ENCODE measurements around the gene OOSP2.
"Not testable (repeated sequence)": the region's sequence is repeated elsewhere in the genome, so short reads cannot be mapped to it uniquely, and the experiment has no call there.

OOSP2 gene, protein sequence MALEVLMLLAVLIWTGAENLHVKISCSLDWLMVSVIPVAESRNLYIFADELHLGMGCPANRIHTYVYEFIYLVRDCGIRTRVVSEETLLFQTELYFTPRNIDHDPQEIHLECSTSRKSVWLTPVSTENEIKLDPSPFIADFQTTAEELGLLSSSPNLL
- total RNA-seq = 0 to 1.4 (median 0) reads per million in 17 experiments

DNA sequence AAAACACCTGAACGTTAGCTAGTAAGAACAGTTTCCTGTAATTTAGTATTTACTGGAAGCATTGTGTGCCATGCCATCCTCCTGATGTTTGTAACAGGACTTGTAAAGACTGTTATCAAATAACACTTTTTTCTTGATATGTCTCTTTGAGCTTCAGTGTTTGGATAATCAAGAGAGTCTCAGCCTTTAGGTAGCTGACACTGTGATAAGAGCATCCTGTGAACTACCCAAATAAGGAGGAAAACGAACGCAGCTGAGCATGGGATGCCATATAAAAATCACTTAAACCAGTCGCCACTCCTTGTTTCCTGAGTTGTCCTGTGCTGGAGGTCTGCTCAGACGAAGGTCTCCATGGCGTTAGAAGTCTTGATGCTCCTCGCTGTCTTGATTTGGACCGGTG is at the start of gene OOSP2:
OOSP2 (plus strand) TSS at position 301 of the 400 bp plus-strand sequence; CDS start at position 352, 51 bp downstream.
- DNase-seq = no peak

DNA sequence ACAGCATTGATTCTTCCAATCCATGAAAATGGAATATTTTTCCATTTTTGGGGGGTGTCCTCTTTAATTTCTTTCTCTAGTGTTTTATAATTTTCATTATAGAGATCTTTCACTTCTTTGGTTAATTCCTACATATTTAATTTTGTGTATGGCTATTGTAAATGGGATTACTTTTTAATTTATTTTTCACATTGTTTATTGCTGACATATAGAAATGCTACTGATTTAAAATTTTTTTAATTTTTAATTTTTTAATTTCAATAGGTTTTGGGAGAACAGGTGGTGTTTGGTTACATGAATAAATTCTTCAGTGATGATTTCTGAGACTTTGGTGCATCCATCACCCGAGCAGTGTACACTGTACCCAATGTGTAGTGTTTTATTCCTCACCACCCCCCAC is 49.8 kb upstream of the OOSP2 start:
- DNase-seq = no peak

DNA sequence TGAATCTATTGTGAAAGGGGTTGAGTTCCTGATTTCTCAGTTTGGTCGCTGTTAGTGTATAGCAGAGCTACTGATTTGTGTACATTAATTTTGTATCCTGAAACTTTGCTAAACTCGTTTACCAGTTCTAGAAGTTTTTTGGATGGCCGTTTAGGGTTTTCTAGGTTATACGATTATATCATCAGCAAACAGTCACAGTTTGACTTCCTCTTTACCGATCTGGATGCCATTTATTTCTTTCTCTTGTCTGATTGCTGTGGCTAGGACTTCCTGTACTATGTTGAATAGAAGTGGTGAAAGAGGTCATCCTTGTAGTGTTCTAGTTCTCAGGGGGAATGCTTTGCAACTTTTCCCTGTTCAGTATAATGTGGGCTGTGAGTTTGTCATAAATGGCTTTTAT is 47.8 kb upstream of the OOSP2 start:
- no peak for DNase-seq

DNA sequence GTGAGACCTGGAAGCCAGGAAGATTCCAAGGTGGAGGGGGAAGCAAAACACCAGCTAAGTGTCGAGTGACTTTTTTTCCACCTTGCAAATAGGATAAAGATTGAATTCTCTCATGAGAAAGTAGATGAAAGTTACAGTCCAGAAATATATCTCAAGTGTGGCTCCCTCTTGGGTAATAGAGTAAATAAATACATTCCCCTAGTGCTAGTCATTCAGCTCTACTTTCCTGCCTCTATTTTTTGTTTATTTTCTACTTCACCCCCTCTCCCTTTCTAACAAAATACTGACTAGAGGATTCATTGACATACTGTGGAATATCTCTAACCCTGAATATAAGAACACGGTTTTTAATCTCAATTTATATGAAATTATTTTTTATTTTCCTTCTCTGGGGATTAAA is 42.4 kb upstream of the OOSP2 start:
- no peak for DNase-seq

DNA sequence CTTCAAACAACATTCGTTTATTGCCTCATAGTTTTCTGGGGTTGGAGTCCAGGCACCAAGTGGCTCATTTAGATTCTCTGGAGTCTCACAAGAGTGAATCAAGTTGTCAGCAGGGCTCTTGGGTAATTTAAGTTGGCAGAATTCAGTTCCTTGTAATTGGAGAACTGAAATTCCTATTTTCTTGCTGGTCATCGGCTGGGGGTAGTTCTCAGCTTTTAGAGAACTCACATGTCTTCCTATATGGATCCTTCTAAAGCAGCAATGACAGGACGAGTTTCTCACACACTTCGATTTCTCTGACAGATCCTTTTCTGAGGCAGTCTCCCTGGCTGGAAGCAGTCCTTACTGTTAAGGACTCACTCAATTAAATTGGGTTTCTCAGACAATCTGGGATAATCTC is 40.5 kb upstream of the OOSP2 start:
- DNase-seq = no peak

DNA sequence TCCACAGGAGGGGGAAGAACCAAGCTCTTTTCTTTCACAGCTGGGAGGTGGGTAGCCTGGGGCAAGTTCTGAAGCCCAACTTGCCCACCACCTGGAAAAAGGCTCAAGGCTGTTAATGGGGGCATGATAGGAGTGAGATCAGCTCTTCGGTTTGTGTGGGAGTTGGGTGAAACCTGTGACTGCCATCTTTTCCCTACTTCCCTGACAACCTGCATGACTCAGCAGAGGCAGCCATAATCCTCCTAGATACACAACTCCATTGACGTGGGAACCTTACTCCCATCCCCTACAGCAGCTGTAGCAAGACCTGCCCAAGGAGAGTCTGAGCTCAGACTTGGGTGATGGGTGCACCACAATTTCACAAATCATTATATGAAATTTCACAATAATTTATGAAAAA is 36.5 kb upstream of the OOSP2 start:
- DNase-seq = no peak

DNA sequence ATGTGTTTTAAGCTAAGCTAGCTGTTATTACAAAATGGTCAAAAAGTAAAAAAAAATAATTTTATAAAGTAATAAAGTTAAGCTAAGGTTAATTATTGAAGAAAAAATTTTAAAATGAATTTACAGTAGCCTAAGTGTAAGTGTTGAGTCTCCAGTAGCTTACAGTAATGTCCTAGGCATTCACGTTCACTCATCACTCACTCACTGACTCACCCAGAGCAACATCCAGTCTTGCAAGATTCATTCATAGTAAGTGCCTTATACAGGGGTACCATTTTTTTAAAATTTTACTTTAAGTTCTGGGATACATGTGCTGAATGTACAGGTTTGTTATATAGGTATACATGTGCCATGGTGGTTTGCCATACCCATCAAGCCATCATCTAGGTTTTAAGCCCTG is 34.8 kb upstream of the OOSP2 start:
- DNase-seq = no peak

DNA sequence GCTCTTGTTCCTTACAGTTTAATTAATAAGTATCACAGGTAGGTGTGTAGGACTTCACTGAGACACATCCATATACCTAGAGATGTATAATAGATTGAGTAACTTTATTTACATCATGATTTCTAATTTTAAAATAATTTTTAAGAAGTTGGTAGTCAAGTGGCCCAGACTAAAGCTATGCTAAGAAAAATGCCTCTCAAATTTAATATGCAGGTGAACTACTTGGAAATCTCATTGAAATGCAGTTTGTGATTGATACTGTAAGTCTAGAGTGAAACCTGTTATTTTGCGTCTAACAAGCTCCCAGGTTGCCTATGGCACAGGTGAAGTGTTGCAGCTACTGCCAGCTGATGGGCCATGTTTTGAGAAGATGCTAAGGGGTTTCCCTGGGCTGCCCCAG is 23.3 kb upstream of the OOSP2 start, which contains the start of gene OOSP4B:
OOSP4B (plus strand) TSS at position 301 of the 400 bp plus-strand sequence.
- no peak for DNase-seq

DNA sequence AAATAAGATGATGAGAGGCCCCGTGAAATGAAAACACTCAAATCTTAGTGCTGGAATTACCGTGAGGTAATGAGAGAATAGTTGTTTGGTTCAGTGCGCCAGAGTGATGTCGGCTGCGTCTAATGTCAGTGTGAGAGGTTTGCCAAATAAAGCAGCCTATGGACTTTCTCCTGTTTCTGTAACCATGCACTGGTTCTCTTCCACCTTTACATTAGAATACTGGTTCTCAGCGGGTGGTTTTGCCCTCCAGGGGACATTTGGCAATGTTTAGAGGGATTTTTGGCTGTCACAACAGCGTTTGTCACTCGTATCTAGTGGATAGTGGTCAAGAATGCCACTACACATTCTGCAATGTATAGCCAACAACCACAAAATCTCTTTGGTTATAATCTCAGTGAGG is 22.2 kb upstream of the OOSP2 start:
- DNase-seq = no peak

DNA sequence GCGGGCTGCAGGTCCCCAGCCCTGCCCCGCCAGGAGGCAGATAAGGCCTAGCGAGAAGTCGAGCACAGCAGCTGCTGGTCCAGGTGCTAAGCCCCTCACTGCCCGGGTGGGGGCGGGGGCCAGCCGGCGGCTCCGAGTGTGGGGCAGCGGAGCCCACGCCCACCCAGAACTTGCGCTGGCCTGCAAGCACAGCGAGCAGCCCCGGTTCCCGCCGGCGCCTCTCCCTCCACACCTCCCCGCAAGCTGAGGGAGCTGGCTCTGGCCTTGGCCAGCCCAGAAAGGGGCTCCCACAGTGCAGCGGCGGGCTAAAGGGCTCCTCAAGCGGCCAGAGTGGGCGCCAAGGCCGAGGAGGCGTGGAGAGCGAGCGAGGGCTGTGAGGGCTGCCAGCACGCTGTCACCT is 19.8 kb upstream of the OOSP2 start:
- not testable (repeated sequence) for DNase-seq

DNA sequence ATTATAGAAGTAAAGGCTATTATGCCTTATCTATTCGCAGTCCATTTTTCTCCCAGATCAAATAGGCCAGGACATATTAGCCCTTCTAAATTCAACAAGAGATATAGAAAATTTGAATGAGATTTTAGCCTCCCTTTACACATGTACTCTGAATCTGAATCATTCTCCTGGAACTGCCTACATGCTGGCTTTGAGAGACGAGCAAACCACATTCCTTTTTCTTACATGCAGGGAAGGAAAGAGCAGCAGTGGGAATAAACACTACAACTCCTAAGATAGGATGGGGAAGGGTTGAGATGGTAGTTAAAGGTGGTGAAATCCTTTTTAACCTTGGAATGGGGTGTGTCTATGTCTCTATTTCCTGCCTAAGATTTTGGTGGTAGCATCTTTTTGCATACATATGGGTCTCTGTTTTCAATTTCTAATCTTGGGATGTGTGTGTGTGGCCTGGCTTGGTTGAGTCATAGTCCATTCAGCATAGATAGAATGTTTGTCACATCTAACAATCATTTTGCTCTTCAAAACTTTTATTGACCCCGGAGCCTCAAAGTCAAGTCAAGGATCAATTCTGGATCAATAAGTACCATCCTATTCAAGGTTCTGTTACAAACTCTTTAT is 11.1 kb upstream of the OOSP2 start:
- DNase-seq = no peak

DNA sequence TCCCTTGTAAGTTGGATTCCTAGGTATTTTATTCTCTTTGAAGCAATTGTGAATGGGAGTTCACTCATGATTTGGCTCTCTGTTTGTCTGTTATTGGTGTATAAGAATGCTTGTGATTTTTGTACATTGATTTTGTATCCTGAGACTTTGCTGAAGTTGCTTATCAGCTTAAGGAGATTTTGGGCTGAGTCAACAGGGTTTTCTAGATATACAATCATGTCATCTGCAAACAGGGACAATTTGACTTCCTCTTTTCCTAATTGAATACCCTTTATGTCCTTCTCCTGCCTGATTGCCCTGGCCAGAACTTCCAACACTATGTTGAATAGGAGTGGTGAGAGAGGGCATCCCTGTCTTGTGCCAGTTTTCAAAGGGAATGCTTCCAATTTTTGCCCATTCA is 10.2 kb downstream of the OOSP2 start:
- DNase-seq = not testable (repeated sequence)

DNA sequence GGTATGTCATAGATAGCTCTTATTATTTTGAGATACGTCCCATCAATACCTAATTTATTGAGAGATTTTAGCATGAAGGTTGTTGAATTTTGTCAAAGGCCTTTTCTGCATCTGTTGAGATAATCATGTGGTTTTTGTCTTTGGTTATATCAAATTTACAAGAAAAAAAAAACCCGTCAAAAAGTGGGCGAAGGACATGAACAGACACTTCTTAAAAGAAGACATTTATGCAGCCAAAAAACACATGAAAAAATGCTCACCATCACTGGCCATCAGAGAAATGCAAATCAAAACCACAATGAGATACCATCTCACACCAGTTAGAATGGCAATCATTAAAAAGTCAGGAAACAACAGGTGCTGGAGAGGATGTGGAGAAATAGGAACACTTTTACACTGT is 10.6 kb downstream of the OOSP2 start:
- not testable (repeated sequence) for DNase-seq

DNA sequence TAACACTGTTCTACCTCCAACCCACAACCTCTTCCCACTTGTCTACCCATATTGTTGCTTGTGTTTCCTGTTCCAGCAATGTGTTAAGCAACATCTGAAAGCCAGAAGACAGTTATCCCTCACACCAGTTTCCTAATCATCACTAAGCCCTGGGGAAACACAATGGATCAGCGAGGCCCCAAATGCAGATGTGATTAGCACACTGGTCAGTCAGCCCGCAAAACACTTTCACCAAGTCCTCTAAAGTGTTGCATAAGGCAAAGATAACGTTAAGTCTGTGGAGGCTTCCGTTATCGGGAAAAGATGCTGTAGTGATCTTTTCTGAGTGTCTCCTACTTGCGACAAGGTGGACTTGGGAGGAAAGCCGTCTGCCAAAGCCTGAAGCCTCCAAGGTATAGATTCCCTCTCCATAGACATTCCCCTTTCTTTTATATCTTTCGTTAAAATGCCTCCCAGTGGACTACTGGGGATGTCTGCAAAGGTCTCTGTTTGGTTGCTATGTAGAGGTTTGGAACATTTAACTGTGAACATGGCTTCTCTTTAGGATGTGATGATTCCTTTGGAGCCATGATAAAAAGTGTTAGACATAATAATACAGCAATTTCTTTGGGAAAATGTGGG is 16.2 kb downstream of the OOSP2 start, which contains the start of gene MS4A3:
MS4A3 (plus strand) TSS at position 317 of the 621 bp plus-strand sequence. CDS start 4,496 bp downstream, outside the sequence.
- DNase-seq = peak; percentile 50 to 69 (median 56)

DNA sequence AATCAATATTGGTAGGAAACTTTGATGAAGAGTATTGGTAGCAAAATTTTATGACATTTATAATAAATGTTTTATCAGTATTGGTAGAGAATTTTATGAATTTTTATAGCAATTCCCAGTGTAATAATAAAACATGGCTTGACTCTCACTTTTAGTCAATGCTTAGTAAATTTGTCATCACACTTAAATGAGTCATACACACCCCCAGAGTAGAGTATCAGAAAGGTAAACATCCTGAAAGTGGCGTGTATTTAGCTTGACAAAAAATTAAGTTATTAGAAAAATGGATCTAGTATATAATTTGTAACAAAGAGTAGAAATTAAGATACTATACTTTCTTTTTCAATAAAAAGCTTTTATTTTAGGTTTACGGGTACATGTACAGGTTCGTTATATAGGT is 18.8 kb downstream of the OOSP2 start:
- DNase-seq = no peak

DNA sequence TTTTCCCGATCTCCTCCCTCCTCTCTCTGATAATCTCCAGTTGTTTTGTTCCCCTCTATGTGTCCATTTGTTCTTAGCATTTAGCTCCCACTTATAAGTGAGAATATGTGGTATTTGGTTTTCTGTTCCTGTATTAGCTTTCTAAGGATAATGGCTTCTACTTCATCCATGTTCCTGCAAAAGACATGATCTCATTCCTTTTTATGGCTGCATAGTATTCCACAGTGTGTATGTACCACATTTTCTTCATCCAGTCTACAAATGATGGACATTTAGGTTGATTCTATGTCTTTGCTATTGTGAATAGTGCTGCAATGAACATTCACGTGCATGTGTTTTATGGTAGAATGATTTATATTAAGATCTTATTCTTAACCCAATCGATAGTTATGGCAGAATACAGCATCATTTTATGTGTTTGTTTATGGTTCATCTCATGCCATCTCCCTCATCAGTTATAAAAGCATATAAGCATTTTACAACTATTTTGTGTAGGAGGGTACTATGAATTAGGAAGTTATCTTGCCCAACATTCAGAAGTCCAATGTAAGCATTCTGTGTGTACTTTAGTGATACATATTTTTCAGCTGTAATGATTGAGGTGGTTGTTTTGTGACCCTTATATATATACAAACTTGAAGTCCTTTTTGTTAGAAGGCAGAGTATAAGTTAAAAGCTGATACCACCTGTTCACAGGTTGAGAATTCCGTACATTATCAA is 19.5 kb downstream of the OOSP2 start:
- peak in 2 of 4 experiments; percentile 53 to 62 for DNase-seq

DNA sequence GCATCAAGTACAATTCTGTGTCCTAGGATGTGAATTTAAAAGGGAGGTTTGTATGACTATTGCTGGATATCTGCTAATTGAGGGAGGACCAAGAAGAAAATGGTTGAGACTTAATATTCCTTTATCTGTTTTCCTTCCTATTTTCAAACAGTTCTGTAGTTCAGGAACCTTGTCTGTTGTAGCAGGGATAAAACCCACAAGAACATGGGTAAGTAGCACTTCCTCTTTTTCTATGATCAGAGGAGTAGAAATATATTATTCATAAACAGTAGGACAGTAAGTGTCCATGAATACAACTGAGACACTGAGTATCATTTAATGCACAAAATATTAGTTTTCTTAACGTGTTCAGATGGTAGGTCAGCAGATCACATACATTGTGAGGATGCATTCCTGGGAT is 23.9 kb downstream of the OOSP2 start:
- peak; percentile 19 to 72 (median 46) for DNase-seq

DNA sequence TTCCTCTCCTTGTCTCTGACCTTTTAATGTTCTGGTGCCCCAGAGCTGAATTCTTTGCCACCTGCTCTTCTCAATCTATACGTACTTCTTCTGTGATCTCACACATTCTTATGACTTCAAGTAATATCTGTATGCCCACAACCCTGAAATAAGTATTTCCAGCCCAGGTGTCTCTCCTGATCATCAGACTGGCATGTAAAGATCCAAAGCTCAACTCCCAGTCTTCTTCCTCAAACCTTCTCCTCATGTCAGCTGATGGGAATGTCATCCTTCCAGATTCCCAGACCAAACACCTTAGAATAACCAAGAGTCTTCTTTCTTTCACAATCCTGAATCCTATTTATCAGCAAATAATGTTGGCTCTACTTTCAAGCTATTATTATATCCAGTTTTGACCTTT is 25.6 kb downstream of the OOSP2 start:
- DNase-seq = no peak

DNA sequence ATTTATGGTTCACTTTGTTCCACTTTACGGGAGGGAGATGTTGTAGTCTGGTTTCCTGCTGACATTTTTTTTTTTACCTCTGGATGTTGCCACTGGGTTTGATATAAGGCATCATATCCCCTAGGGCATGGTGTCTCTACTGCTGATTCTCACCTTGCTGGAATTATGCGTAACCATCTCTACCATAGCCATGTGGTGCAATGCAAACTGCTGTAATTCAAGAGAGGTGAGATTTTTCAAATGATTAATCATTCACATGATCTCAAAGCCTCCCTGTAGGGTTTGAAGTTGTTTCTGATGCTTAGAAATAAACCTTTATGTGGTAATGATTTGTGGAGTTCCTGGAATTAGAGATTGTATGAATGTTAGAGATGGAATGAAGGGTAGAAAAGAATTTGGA is 29.2 kb downstream of the OOSP2 start:
- DNase-seq = no peak

DNA sequence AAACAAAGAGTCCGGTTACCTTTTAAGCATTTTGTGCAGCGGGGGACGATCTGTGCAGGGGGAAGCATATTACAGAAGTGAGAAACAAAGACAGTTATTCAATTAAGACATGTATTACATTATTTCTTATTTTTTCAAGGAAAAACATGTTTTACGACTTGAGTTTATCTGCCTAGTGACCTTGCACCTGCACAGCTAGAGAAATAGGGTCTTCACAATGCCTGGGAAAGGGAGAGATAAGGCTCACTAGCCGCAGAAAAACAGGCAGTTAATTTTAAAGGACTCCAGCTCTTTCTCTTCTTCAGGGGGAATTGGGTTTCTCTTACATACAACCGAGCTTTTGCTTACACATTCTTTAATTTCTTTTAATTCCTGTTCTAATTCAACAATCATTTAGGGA is 31.4 kb downstream of the OOSP2 start:
- not testable (repeated sequence) for DNase-seq

DNA sequence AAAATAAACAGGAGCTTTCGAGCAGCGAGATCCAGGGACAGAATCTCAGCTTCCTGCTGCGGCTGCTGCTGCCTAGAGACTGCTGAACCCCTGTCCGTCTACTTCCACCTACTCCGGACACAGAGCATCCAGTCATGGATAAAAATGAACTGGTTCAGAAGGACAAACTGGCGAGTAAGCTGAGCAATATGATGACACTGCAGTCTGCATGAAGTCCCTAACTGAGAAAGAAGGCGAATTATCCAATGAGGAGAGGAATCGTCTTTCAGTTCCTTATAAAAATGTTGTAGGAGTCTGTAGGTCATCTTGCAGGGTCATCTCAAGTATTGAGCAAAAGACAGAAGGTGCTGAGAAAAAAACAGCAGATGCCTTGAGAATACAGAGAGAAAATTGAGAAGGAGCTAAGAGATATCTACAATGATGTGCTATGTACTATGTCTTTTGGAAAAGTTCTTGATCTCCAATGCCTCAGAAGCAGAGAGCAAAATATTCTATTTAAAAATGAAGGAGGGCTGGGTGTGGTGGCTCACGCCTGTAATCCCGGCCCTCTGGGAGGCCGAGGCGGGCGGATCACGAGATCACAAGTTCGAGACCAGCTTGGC is 37.1 kb downstream of the OOSP2 start:
- DNase-seq = peak in 3 of 4 experiments; percentile 25 to 48 (median 40)

DNA sequence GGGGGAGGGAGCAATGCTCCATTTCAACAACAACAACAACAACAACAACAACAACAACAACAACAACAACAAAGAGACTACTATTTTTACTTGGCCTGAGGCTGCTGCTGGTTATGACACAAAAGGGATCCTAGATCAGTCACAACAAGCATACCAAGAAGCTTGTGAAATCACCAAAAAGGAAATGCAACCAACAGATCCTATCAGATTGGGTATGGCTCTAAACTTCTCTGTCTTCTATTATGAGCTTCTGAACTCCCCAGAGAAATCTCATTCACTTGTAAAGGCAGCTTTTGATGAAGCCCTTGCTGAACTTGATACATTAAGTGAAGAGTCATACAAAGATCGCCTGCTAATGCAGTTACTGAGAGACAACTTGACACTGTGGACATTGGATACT is 37.8 kb downstream of the OOSP2 start:
- peak in 2 of 4 experiments; percentile 36 to 53 for DNase-seq

DNA sequence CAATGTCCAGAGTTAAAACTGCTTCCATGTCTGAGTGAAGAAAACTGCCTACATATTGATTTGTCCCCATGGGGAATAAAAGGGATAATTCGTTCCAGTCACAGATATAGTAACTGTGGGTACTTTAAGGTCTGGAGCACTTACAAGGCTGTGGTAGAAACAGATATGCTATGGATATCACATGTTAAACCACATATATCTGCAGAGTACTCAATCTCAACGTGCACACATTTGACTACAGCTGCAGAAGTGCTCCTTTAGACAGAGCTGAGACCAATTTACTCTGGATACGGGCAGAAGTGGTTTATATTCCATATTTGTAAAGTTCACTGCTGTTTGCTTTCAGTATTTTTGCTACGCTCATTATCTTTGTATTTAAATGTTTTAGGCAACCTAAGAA is 38.5 kb downstream of the OOSP2 start:
- no peak for DNase-seq
